Activated naive CD8-positive, alpha-beta T cell treated with anti-CD3 and anti-CD28 coated beads, Interleukin-2, amount 50 U/mL, for 24 hours (primary cell): ENCODE results near the gene ARHGAP26.
"Not testable (repeated sequence)": the region's sequence is repeated elsewhere in the genome, so short reads cannot be mapped to it uniquely, and the experiment has no call there.

ENCODE experiments used
- ATAC-seq: fragments of 150-1000 bp; cut with Tn5 transposase; one replicate; pipeline ENCODE4 v1.10.0; 2021
- DNase-seq: peaks from one replicate; pipeline ENCODE4 v3.0.0; 2021
- H3K27ac Mint-ChIP-seq: one replicate; pipeline ENCODE4 v1.8.0; 2021; ENCODE audit warnings: mild to moderate bottlenecking, mixed read lengths
- H3K27me3 Mint-ChIP-seq: one replicate; pipeline ENCODE4 v1.8.0; 2021; ENCODE audit warnings: mixed read lengths
- H3K36me3 Mint-ChIP-seq: one replicate; pipeline ENCODE4 v1.8.0; 2021; ENCODE audit warnings: low read depth, mixed read lengths
- H3K4me1 Mint-ChIP-seq: one replicate; pipeline ENCODE4 v1.8.0; 2021; ENCODE audit warnings: mixed read lengths
- H3K4me3 Mint-ChIP-seq: one replicate; pipeline ENCODE4 v1.8.0; 2021; ENCODE audit warnings: mild to moderate bottlenecking, moderate library complexity, mixed read lengths
- H3K9me3 Mint-ChIP-seq: one replicate; pipeline ENCODE4 v1.8.0; 2021; ENCODE audit warnings: mixed read lengths

The ARHGAP26 gene

GRCh38 chr5:142977363-142978051 lies 207.3 kb downstream of the ARHGAP26 start:
- Mint-ChIP-seq H3K36me3 (peaks cover 9% of the 10 kb centered on the region), H3K27me3 (no peaks in the 10 kb centered on the region), H3K27ac (peak overlapping the region; percentile 92), H3K4me3 (peak overlapping the region; percentile 63), H3K9me3 (no peaks in the 10 kb centered on the region), H3K4me1 (peaks cover 85% of the 10 kb centered on the region)
- ATAC-seq: peak; percentile 91
- DNase-seq: peak; percentile 49

DNA sequence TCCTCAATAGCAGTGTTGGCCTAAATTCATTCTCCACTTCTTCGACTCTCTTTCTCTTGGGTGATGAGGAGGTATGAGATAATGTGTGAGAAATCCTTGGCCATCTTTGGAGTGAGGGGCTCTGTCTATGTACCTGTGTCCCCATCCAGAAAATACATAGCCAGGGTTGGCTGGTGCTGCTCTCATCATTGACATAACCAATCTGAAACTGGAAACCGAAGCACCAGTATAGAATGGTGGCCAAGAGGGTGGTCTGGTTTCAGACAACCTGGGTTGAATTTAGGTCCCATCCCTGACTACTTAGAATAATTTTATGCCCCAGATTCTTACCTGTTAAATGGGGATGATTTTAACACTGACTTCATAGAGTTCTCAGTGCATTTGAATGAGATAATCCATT lies 208.1 kb downstream of the ARHGAP26 start:
- no peaks in the 10 kb centered on the region for H3K9me3 Mint-ChIP-seq
- no peak for DNase-seq
- ATAC-seq: no peak
- H3K4me3 Mint-ChIP-seq: peak overlapping the region; percentile 63
- no peaks in the 10 kb centered on the region for H3K27me3 Mint-ChIP-seq
- peaks cover 10% of the 10 kb centered on the region for H3K36me3 Mint-ChIP-seq
- peak overlapping the region; percentile 92 for H3K27ac Mint-ChIP-seq
- H3K4me1 Mint-ChIP-seq: peaks cover 85% of the 10 kb centered on the region

DNA sequence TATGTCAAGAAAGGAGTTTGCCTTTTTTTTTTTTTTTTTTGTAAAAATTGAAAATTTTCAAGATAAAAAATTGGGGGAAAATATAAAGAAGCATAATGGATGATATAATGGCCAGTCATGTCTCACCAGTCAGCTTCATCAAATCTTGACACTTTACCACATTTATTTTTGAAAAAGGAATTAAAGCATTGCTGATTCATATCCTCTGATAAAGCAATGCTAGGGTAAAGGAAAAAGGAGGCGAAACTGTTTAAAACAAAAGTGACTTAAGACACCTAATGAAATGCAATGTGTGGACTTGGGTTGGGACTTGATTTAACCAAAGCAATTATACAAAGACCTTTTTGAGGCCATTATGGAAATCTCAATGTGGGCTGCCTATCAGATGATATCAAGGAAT lies 208.5 kb downstream of the ARHGAP26 start:
- Mint-ChIP-seq H3K4me3 (no peak overlapping the region), H3K27ac (peak overlapping the region; percentile 74), H3K9me3 (no peaks in the 10 kb centered on the region), H3K4me1 (peaks cover 80% of the 10 kb centered on the region), H3K27me3 (no peaks in the 10 kb centered on the region), H3K36me3 (peaks cover 11% of the 10 kb centered on the region)
- ATAC-seq (no peak), DNase-seq (no peak)

GRCh38 chr5:142979636-142980035 lies 209.5 kb downstream of the ARHGAP26 start:
- Mint-ChIP-seq H3K9me3 (no peaks in the 10 kb centered on the region), H3K27ac (no peak overlapping the region), H3K36me3 (peaks cover 11% of the 10 kb centered on the region), H3K27me3 (no peaks in the 10 kb centered on the region), H3K4me3 (no peak overlapping the region), H3K4me1 (peaks cover 75% of the 10 kb centered on the region)
- no peak for DNase-seq
- no peak for ATAC-seq

- Mint-ChIP-seq H3K9me3 (peaks cover 3% of the 10 kb centered on the region), H3K36me3 (peaks cover 13% of the 10 kb centered on the region), H3K27me3 (no peaks in the 10 kb centered on the region), H3K27ac (peak overlapping the region; percentile 57), H3K4me1 (peaks cover 66% of the 10 kb centered on the region), H3K4me3 (no peak overlapping the region)
- ATAC-seq (no peak), DNase-seq (no peak)
These were observed 211.3 kb downstream of the ARHGAP26 start for GRCh38 chr5:142981475-142981874.

DNA sequence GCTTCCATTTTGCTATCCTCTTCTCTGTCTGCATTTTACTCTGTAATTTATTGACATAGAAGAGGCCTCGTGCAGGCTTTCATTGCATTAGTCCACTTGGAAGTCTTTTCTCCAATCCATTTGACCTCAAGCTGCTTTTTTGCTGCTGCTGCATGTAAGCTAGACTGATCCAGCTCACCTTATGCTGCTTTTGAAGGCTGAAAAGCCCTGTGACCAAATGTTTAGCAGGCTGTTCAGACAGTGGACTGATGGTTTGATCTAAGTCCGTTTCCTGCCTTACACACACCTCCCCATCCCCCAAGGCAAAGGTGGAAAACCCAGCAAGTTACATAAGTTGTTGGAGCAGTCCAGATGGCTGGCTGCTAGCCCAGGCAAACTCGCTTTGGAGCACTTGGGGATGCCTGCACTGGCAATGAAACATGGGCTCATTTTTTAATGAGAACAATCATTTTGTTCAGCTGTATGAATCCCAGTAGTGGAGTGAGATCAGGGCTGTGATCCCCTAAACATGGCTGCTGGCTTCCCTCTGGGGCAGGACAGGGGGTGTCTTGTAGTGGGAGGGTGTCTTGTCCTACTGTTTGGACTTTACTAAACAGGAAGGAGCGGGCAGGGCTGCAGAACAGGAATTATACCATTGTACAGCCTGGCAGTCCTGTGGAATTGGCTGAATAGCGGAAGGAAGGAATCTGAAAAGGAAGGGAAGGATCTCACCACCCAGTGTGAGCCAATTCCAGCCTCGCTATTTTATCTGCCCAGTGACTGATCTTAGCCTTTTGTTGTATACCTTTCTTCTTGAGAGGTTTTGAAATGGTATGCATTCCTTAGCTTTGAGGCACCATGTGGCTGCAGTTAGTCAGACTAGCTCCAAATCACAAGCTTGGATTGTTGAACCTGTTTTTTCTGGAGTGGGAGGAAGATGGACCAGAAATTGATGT lies 212.0 kb downstream of the ARHGAP26 start:
- Mint-ChIP-seq H3K36me3 (peaks cover 13% of the 10 kb centered on the region), H3K27ac (peak overlapping the region; percentile 57), H3K4me1 (peaks cover 59% of the 10 kb centered on the region), H3K4me3 (no peak overlapping the region), H3K9me3 (peaks cover 4% of the 10 kb centered on the region), H3K27me3 (no peaks in the 10 kb centered on the region)
- ATAC-seq (no peak), DNase-seq (no peak)

DNA sequence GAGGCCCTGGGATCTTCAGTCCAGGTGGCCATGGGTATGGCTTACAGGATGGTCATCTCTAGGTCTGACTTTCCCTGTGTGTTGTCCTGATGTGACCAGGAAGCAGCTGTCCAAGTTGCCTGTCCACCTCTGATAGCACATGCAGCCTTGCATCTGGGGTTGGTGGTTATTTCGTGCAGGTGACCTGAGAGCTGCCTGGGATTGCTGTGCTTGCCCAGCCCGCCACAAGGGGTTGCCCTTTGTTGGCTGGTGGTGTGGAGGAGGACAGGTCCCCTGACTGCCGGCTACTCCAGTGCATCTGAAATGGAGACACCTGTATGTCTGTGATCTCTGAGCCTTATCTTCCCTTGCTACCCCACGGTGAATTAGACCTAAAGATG lies 212.6 kb downstream of the ARHGAP26 start:
- Mint-ChIP-seq H3K36me3 (peaks cover 13% of the 10 kb centered on the region), H3K4me3 (no peak overlapping the region), H3K27me3 (no peaks in the 10 kb centered on the region), H3K9me3 (peaks cover 4% of the 10 kb centered on the region), H3K4me1 (peaks cover 53% of the 10 kb centered on the region), H3K27ac (no peak overlapping the region)
- DNase-seq (no peak), ATAC-seq (peak; percentile 54)

GRCh38 chr5:142984011-142984410 lies 213.8 kb downstream of the ARHGAP26 start:
- H3K27me3 Mint-ChIP-seq: no peaks in the 10 kb centered on the region
- H3K36me3 Mint-ChIP-seq: peaks cover 16% of the 10 kb centered on the region
- DNase-seq: no peak
- peaks cover 45% of the 10 kb centered on the region for H3K4me1 Mint-ChIP-seq
- H3K9me3 Mint-ChIP-seq: peaks cover 14% of the 10 kb centered on the region
- no peak overlapping the region for H3K4me3 Mint-ChIP-seq
- no peak overlapping the region for H3K27ac Mint-ChIP-seq
- no peak for ATAC-seq

GRCh38 chr5:142984525-142984924 lies 214.3 kb downstream of the ARHGAP26 start:
- no peak for ATAC-seq
- peaks cover 14% of the 10 kb centered on the region for H3K9me3 Mint-ChIP-seq
- no peak overlapping the region for H3K27ac Mint-ChIP-seq
- H3K36me3 Mint-ChIP-seq: peaks cover 16% of the 10 kb centered on the region
- H3K27me3 Mint-ChIP-seq: no peaks in the 10 kb centered on the region
- no peak for DNase-seq
- H3K4me1 Mint-ChIP-seq: peaks cover 39% of the 10 kb centered on the region
- no peak overlapping the region for H3K4me3 Mint-ChIP-seq

GRCh38 chr5:142989270-142989669 lies 219.1 kb downstream of the ARHGAP26 start:
- not testable (repeated sequence) for DNase-seq, ATAC-seq, H3K27ac Mint-ChIP-seq, H3K4me3 Mint-ChIP-seq, H3K27me3 Mint-ChIP-seq, H3K4me1 Mint-ChIP-seq
- peaks cover 24% of the 10 kb centered on the region for H3K9me3 Mint-ChIP-seq
- peaks cover 31% of the 10 kb centered on the region for H3K36me3 Mint-ChIP-seq

GRCh38 chr5:142990073-142990472 lies 219.9 kb downstream of the ARHGAP26 start:
- Mint-ChIP-seq H3K36me3 (peaks cover 29% of the 10 kb centered on the region), H3K9me3 (peaks cover 24% of the 10 kb centered on the region)
- not testable (repeated sequence) for H3K4me3 Mint-ChIP-seq, H3K27ac Mint-ChIP-seq, DNase-seq, ATAC-seq, H3K27me3 Mint-ChIP-seq, H3K4me1 Mint-ChIP-seq

- no peak for DNase-seq
- Mint-ChIP-seq H3K4me1 (peaks cover 35% of the 10 kb centered on the region), H3K27ac (no peak overlapping the region)
These were observed 224.0 kb downstream of the ARHGAP26 start for GRCh38 chr5:142994218-142994617.

DNA sequence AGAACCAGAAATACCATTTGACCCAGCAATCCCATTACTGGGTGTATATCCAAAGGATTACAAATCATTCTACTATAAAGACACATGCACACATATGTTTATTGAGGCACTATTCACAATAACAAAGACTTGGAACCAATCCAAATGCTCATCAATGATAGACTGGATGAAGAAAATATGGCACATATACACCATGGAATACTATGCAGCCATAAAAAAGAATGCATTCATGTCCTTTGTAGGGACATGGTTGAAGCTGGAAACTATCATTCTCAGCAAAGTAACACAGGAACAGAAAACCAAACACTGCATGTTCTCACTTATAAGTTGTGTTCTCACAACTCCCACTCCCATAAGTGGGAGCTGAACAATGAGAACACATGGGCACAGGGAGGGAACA lies 225.4 kb downstream of the ARHGAP26 start:
- not testable (repeated sequence) for H3K27me3 Mint-ChIP-seq, H3K27ac Mint-ChIP-seq, ATAC-seq, DNase-seq, H3K4me3 Mint-ChIP-seq
- Mint-ChIP-seq H3K9me3 (peaks cover 16% of the 10 kb centered on the region), H3K36me3 (peaks cover 25% of the 10 kb centered on the region), H3K4me1 (peaks cover 45% of the 10 kb centered on the region)

More at GRCh38 chr5:142994218-142994617, 224.0 kb downstream of the ARHGAP26 start:
- ATAC-seq: no peak
- no peaks in the 10 kb centered on the region for H3K27me3 Mint-ChIP-seq
- H3K36me3 Mint-ChIP-seq: peaks cover 32% of the 10 kb centered on the region
- H3K4me3 Mint-ChIP-seq: no peak overlapping the region
- peaks cover 22% of the 10 kb centered on the region for H3K9me3 Mint-ChIP-seq

- DNase-seq (no peak), ATAC-seq (no peak)
- H3K27ac Mint-ChIP-seq: no peak overlapping the region
- H3K9me3 Mint-ChIP-seq: peaks cover 16% of the 10 kb centered on the region
- H3K4me1 Mint-ChIP-seq: peaks cover 64% of the 10 kb centered on the region
- no peak overlapping the region for H3K4me3 Mint-ChIP-seq
- peaks cover 17% of the 10 kb centered on the region for H3K36me3 Mint-ChIP-seq
- no peaks in the 10 kb centered on the region for H3K27me3 Mint-ChIP-seq
These were observed 227.4 kb downstream of the ARHGAP26 start for GRCh38 chr5:142997591-142997990.
